Fibroblast of lung (primary cell): ENCODE data around the gene KLHL8. TPM values are rescaled to one million over a fixed set of nuclear protein-coding genes. Genes with fewer than 3 reads are reported as not detected.
A peak's percentile ranks its signal among the peaks of the same experiment; 100 is the strongest.
"Not testable (repeated sequence)": the region's sequence is repeated elsewhere in the genome, so short reads cannot be mapped to it uniquely, and the experiment has no call there.

Experiments used
- DNase-seq, 2 donors: peaks; one replicate each; pipeline versions ENCODE4 v3.0.0 to v3.0.0-alpha.2; 2010; ENCODE audit warnings: low read depth in 2 of 2
- H2AFZ ChIP-seq: 2 replicates; pipeline ENCODE4 v1.5.1; 2012; ENCODE audit warnings: low read length, control low read depth, inconsistent platforms
- H3K27ac ChIP-seq: 2 replicates; pipeline ENCODE4 v1.5.1; 2011; ENCODE audit warnings: low read length, control low read depth; ENCODE audit not compliant: insufficient read depth
- H3K27me3 ChIP-seq: 2 replicates; pipeline ENCODE4 v1.5.1; 2011; ENCODE audit warnings: mild to moderate bottlenecking, low read length; ENCODE audit not compliant: control insufficient read depth, insufficient read depth
- H3K36me3 ChIP-seq: 2 replicates; pipeline ENCODE4 v1.5.1; 2011; ENCODE audit warnings: low read length; ENCODE audit not compliant: control insufficient read depth, insufficient read depth
- H3K4me1 ChIP-seq: 2 replicates; pipeline ENCODE4 v1.5.1; 2011; ENCODE audit warnings: low read length; ENCODE audit not compliant: control insufficient read depth, insufficient read depth; ENCODE audit errors: extremely low read depth
- H3K4me2 ChIP-seq: 2 replicates; pipeline ENCODE4 v1.5.1; 2011; ENCODE audit warnings: low read length, control low read depth; ENCODE audit not compliant: insufficient read depth; ENCODE audit errors: extremely low read depth
- H3K4me3 ChIP-seq, 4 experiments: fragments of 200-600 bp in 1 of 4; sonication (generic) in 1 of 4; replicated peaks in 1 of 4; 2 replicates each; pipeline ENCODE4 v1.5.1; 2011 to 2016; ENCODE audit warnings: low read length in 4 of 4, low read depth in 3 of 4, mild to moderate bottlenecking in 3 of 4, control low read depth in 2 of 4, inconsistent platforms in 1 of 4, mixed read lengths in 1 of 4; ENCODE audit not compliant: insufficient read depth in 1 of 4; ENCODE audit errors: control extremely low read depth in 1 of 4
- H3K79me2 ChIP-seq: 2 replicates; pipeline ENCODE4 v1.5.1; 2012; ENCODE audit warnings: mild to moderate bottlenecking, low read length, inconsistent platforms; ENCODE audit not compliant: control insufficient read depth, insufficient read depth
- H3K9ac ChIP-seq: 2 replicates; pipeline ENCODE4 v1.5.1; 2011; ENCODE audit warnings: mild to moderate bottlenecking, low read length, control low read depth; ENCODE audit not compliant: insufficient read depth
- H3K9me3 ChIP-seq: 2 replicates; pipeline ENCODE4 v1.5.1; 2012; ENCODE audit warnings: low read depth, low read length; ENCODE audit not compliant: control insufficient read depth, insufficient read depth
- H4K20me1 ChIP-seq: 2 replicates; pipeline ENCODE4 v1.5.1; 2011; ENCODE audit warnings: low read length; ENCODE audit not compliant: control insufficient read depth, insufficient read depth; ENCODE audit errors: extremely low read depth
- EZH2 ChIP-seq: IDR thresholded peaks from 2 replicates; pipeline ENCODE4 v1.5.1; 2012; ENCODE audit warnings: low read length, control low read depth, mild to moderate bottlenecking; ENCODE audit errors: missing control alignments
- polyA plus RNA-seq, 2 donors: library from polyadenylated mRNA; depleted of rRNA in 1 of 2; stranded (reverse) in 1 of 2; unstranded in 1 of 2; fragments of >200 nt; gene quantifications; 2 replicates each; pipeline ENCODE4 v1.2.1, GENCODE V29; 2011 to 2012; ENCODE audit warnings: missing spikeins in 1 of 2
- total RNA-seq: library from RNA; depleted of rRNA; stranded (reverse); fragments of >200 nt; gene quantifications from 2 replicates; pipeline ENCODE4 v1.2.1, GENCODE V29; 2014
- TF ChIP-seq, protein P1 (sequence below), 2 donors: IDR thresholded peaks in 1 of 2; conservative IDR thresholded peaks in 1 of 2; 1 replicate in 1 of 2; 2 replicates in 1 of 2; pipeline ENCODE4 v1.5.1; 2011 to 2012; ENCODE audit warnings: low read length in 2 of 2, control low read depth in 1 of 2, inconsistent platforms in 1 of 2, low read depth in 1 of 2, mild to moderate bottlenecking in 1 of 2

The KLHL8 gene
- total and polyA plus RNA-seq, 2 donors (not counting 1 experiment from before 2014, with no cell fraction given) = 8.8 to 15.7 TPM

DNA sequence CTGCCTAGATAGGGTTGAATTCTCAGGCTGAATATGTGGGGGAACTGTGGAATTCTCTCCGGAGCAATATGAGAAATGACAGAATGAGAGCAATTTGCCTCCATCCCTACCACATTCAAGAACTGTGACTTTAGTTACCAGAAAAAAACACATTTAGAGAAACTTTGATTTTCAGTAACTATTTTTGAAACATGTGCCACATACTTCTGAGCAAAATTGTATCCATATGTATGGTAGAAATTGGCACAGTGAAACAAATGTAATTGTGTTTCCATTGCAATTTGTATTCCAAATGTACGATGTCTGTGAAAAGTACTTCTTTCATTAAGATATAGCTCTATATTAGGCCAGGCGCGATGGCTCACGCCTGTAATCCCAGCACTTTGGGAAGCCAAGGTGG, 5.5 kb upstream of the KLHL8 start:
- Histone ChIP-seq H3K4me3 (no peak overlapping the region), H3K27me3 (no peaks in the 10 kb centered on the region), H3K36me3 (no peaks in the 10 kb centered on the region), H3K27ac (no peak overlapping the region), H3K4me1 (no peaks in the 10 kb centered on the region), H3K4me2 (no peak overlapping the region), H2AFZ (no peak overlapping the region), H3K9me3 (no peaks in the 10 kb centered on the region), H3K9ac (no peak overlapping the region), H3K79me2 (no peaks in the 10 kb centered on the region), H4K20me1 (no peaks in the 10 kb centered on the region)
- TF ChIP-seq, protein P1, sequence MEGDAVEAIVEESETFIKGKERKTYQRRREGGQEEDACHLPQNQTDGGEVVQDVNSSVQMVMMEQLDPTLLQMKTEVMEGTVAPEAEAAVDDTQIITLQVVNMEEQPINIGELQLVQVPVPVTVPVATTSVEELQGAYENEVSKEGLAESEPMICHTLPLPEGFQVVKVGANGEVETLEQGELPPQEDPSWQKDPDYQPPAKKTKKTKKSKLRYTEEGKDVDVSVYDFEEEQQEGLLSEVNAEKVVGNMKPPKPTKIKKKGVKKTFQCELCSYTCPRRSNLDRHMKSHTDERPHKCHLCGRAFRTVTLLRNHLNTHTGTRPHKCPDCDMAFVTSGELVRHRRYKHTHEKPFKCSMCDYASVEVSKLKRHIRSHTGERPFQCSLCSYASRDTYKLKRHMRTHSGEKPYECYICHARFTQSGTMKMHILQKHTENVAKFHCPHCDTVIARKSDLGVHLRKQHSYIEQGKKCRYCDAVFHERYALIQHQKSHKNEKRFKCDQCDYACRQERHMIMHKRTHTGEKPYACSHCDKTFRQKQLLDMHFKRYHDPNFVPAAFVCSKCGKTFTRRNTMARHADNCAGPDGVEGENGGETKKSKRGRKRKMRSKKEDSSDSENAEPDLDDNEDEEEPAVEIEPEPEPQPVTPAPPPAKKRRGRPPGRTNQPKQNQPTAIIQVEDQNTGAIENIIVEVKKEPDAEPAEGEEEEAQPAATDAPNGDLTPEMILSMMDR (conservative IDR thresholded peaks at IDR 0.05 in 1 of 2, IDR thresholded peaks at IDR 0.05 in 1 of 2; ENCODE audit: low read depth in 1 of 2, low read length in 2 of 2) = no peak
- no peak for TF ChIP-seq EZH2
- DNase-seq = no peak

DNA sequence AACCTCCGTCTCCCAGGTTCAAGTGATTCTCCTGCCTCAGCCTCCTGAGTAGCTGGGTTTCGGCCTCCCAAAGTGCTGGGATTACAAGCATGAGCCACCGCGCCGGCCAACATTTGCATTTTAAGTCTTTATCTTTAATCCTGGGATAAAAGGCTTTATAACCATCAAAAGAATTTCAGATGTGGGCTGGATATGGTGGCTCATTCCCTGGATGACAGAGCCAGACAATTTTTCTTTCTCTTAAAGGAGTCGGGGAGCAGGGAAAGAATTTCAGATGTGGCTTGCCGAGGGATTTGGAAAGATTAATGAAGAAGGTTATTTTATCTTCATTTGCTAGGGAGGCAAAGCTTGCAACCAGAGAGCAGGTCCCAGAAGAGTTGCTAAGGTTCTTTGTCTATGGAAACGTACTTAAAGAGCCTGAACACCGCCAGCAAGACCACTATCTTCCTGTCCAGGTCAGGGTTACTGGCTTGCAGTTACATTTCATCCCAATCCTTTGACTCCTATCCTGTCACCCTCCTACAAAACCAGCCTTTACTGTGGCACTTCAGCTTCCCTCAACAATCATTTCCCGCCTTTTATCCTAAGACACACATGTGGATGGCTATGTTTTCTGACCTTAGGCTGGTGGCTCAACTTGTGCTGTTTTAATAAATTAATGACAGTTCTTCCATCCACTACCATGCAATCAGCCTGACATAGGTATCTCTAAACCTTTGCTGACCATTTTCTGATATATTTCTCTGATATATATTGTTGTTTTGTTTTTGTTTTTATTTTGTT, 3.9 kb upstream of the KLHL8 start:
- peaks cover 3% of the 10 kb centered on the region for H3K79me2 ChIP-seq
- no peak overlapping the region for H2AFZ ChIP-seq
- H3K4me3 ChIP-seq = no peak overlapping the region
- no peaks in the 10 kb centered on the region for H3K27me3 ChIP-seq
- H3K9me3 ChIP-seq = no peaks in the 10 kb centered on the region
- H3K4me1 ChIP-seq = no peaks in the 10 kb centered on the region
- TF ChIP-seq, protein P1 (conservative IDR thresholded peaks at IDR 0.05 in 1 of 2, IDR thresholded peaks at IDR 0.05 in 1 of 2; ENCODE audit: low read depth in 1 of 2, low read length in 2 of 2) = no peak
- TF ChIP-seq EZH2 = no peak
- H4K20me1 ChIP-seq = no peaks in the 10 kb centered on the region
- H3K36me3 ChIP-seq = no peaks in the 10 kb centered on the region
- no peak overlapping the region for H3K27ac ChIP-seq
- H3K4me2 ChIP-seq = no peak overlapping the region
- H3K9ac ChIP-seq = no peak overlapping the region
- peak in 1 of 2 donors; percentile 79 for DNase-seq

DNA sequence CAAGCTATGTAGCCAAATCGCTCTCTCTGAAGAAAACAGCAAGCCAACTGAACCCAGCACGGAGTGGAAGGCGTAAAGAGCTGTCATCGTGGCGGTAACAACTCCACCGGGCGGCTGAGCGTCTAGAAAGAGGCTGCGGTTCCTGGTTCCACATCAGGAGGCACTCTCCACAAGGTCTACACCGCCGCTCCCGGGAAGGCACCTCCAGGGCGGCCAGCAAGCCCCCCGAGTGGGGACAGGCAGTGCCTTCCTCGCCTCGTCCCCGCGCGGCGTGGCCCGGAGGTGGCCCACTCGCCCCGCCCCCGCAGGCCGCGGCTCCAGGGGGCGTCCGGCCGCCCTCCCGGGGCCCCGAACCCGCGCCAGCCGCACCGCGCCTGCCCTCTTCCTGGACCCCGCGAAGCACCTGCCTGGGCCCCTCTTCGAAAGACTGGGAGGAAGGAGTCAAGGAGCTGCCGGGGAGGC, 755 bp downstream of the KLHL8 start:
- H3K27ac ChIP-seq = peak overlapping the region; percentile 89
- TF ChIP-seq, protein P1 (conservative IDR thresholded peaks at IDR 0.05 in 1 of 2, IDR thresholded peaks at IDR 0.05 in 1 of 2; ENCODE audit: low read depth in 1 of 2, low read length in 2 of 2) = peak; percentile 16 to 20
- no peak for TF ChIP-seq EZH2
- no peaks in the 10 kb centered on the region for H3K9me3 ChIP-seq
- H3K79me2 ChIP-seq = peaks cover 14% of the 10 kb centered on the region
- peak in 1 of 2 donors; percentile 45 for DNase-seq
- H3K36me3 ChIP-seq = no peaks in the 10 kb centered on the region
- no peaks in the 10 kb centered on the region for H3K4me1 ChIP-seq
- H3K27me3 ChIP-seq = no peaks in the 10 kb centered on the region
- no peaks in the 10 kb centered on the region for H4K20me1 ChIP-seq
- H2AFZ ChIP-seq = peak overlapping the region; percentile 100
- H3K9ac ChIP-seq = peak overlapping the region; percentile 90
- peak overlapping the region; percentile 91 for H3K4me2 ChIP-seq
- H3K4me3 ChIP-seq = peak overlapping the region; percentile 93 to 99 (median 96)

DNA sequence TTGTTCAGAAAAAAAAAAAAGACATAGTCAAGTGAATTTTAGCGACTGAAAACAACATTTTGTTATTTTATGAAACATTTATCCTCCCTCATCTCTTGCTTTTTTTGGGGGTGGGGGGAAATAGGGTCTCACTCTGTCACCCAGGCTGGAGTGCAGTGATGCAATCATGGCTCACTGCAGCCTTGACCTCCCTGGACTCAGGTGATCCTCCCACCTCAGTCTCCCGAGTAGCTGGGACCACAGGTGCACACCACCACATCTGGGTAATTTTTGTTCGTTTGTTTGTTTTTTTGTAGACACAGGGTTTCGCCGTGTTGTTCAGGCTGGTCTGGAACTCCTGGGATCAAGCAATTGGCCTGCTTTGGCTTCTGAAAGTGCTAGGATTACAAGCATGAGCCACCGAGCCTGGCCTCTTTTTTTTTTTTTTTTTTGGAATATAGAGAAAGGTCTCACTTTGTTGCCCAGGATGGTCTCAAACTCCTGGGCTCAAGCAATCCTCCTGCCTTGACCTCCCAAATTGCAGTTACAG, 3.1 kb downstream of the KLHL8 start:
- H3K27ac ChIP-seq, H3K27me3 ChIP-seq: not testable (repeated sequence)
- H3K79me2 ChIP-seq = peaks cover 14% of the 10 kb centered on the region

More for the DNA sequence above, 3.1 kb downstream of the KLHL8 start:
- H3K9me3 ChIP-seq, H3K4me3 ChIP-seq, H3K4me2 ChIP-seq, DNase-seq, H4K20me1 ChIP-seq, H2AFZ ChIP-seq, H3K9ac ChIP-seq, H3K36me3 ChIP-seq, H3K4me1 ChIP-seq: not testable (repeated sequence)
